ENCODE measurements around the gene DNAAF3. TPM values are rescaled to one million over a fixed set of nuclear protein-coding genes. Genes with fewer than 3 reads are reported as not detected.

The DNAAF3 gene
- total RNA-seq, 1 experiment from 2014 or later = 13.1 TPM

GRCh38 chr19:55186080-55186479 lies 19.7 kb upstream of the DNAAF3 start:
- intact Hi-C loops (cut with micrococcal nuclease; ENCODE audit: unreplicated experiment) = no loop called here
- Mint-ChIP-seq H3K36me3 (ENCODE audit: insufficient read depth, unreplicated experiment) (peaks cover 15% of the 10 kb centered on the region), H3K4me1 (ENCODE audit: low read depth, unreplicated experiment) (peaks cover under 1% of the 10 kb centered on the region), H3K27ac (ENCODE audit: unreplicated experiment) (no peak overlapping the region), H3K9me3 (ENCODE audit: low read depth, unreplicated experiment) (no peaks in the 10 kb centered on the region), H3K4me3 (ENCODE audit: low read depth, unreplicated experiment) (no peak overlapping the region), H3K27me3 (ENCODE audit: unreplicated experiment) (peaks cover 5% of the 10 kb centered on the region)
- CTCF ChIA-PET = no interaction called here
- DNase-seq = no peak
- no TSS peak for BruUV-seq (replicated peaks)
- TF ChIP-seq CTCF (IDR thresholded peaks at IDR 0.05; ENCODE audit: unreplicated experiment) = no peak

- DNase-seq = no peak
- Mint-ChIP-seq H3K9me3 (ENCODE audit: low read depth, unreplicated experiment) (no peaks in the 10 kb centered on the region), H3K36me3 (ENCODE audit: insufficient read depth, unreplicated experiment) (peaks cover 31% of the 10 kb centered on the region), H3K27ac (ENCODE audit: unreplicated experiment) (no peak overlapping the region), H3K4me1 (ENCODE audit: low read depth, unreplicated experiment) (peaks cover 22% of the 10 kb centered on the region), H3K4me3 (ENCODE audit: low read depth, unreplicated experiment) (no peak overlapping the region), H3K27me3 (ENCODE audit: unreplicated experiment) (peaks cover 49% of the 10 kb centered on the region)
- BruUV-seq (replicated peaks) = no TSS peak
- intact Hi-C loops (cut with micrococcal nuclease; ENCODE audit: unreplicated experiment) = no loop called here
- CTCF ChIA-PET = no interaction called here
- TF ChIP-seq CTCF (IDR thresholded peaks at IDR 0.05; ENCODE audit: unreplicated experiment) = no peak
Measured at GRCh38 chr19:55181740-55182139, 15.3 kb upstream of the DNAAF3 start.

- Mint-ChIP-seq H3K4me1 (ENCODE audit: low read depth, unreplicated experiment) (peaks cover 22% of the 10 kb centered on the region), H3K4me3 (ENCODE audit: low read depth, unreplicated experiment) (peak within 1 kb of the TSS; percentile 65), H3K9me3 (ENCODE audit: low read depth, unreplicated experiment) (no peaks in the 10 kb centered on the region), H3K36me3 (ENCODE audit: insufficient read depth, unreplicated experiment) (peaks cover 31% of the 10 kb centered on the region), H3K27ac (ENCODE audit: unreplicated experiment) (peak within 1 kb of the TSS; percentile 92), H3K27me3 (ENCODE audit: unreplicated experiment) (peaks cover 56% of the 10 kb centered on the region)
- TF ChIP-seq CTCF (IDR thresholded peaks at IDR 0.05; ENCODE audit: unreplicated experiment) = no peak
- BruUV-seq (replicated peaks) = no TSS peak
- DNase-seq = peak; percentile 77
- CTCF ChIA-PET = interaction anchor here (0.7 to 1.5 kb wide), 4 partner anchors 9 to 37 kb away, joined by 3 to 5 read pairs (median 4); partner anchors contain the start of genes DNAAF3 and PTPRH
- intact Hi-C loops (cut with micrococcal nuclease; ENCODE audit: unreplicated experiment) = loop anchor here (5.0 to 10.0 kb wide), 2 partner anchors 32 to 75 kb away; partner anchors contain the start of gene PPP6R1
Measured at GRCh38 chr19:55179606-55180484, 13.4 kb upstream of the DNAAF3 start, which contains the start of gene SYT5. Gene SYT5, minus strand, starts transcription at chr19:55180289. Its CDS starts 1,248 bp downstream, at chr19:55179041.

- no TSS peak for BruUV-seq (replicated peaks)
- Mint-ChIP-seq H3K27me3 (ENCODE audit: unreplicated experiment) (peaks cover 56% of the 10 kb centered on the region), H3K36me3 (ENCODE audit: insufficient read depth, unreplicated experiment) (peaks cover 34% of the 10 kb centered on the region), H3K4me3 (ENCODE audit: low read depth, unreplicated experiment) (peak overlapping the region; percentile 65), H3K27ac (ENCODE audit: unreplicated experiment) (peak overlapping the region; percentile 92), H3K4me1 (ENCODE audit: low read depth, unreplicated experiment) (peaks cover 22% of the 10 kb centered on the region), H3K9me3 (ENCODE audit: low read depth, unreplicated experiment) (no peaks in the 10 kb centered on the region)
- CTCF ChIA-PET = interaction anchor here (1.4 to 1.5 kb wide), 2 partner anchors 13 to 37 kb away, joined by 4 to 5 read pairs; partner anchors contain the start of gene DNAAF3
- intact Hi-C loops (cut with micrococcal nuclease; ENCODE audit: unreplicated experiment) = loop anchor here (5.0 to 10.0 kb wide), 2 partner anchors 33 to 76 kb away; partner anchors contain the start of gene PPP6R1
- peak; percentile 90 for DNase-seq
- TF ChIP-seq CTCF (IDR thresholded peaks at IDR 0.05; ENCODE audit: unreplicated experiment) = no peak
Measured at GRCh38 chr19:55178781-55179599, 12.6 kb upstream of the DNAAF3 start.

All from Calu3 (cell line).